Hippocampal formation (tissue), 2 donors: ENCODE measurements around the gene SEPTIN3.
"Not testable (repeated sequence)": the region's sequence is repeated elsewhere in the genome, so short reads cannot be mapped to it uniquely, and the experiment has no call there.

Experiments
- DNase-seq, 2 donors: peaks; one replicate each; lab custom pipeline; 2025; lab: John Stamatoyannopoulos, UW

The SEPTIN3 gene

DNA sequence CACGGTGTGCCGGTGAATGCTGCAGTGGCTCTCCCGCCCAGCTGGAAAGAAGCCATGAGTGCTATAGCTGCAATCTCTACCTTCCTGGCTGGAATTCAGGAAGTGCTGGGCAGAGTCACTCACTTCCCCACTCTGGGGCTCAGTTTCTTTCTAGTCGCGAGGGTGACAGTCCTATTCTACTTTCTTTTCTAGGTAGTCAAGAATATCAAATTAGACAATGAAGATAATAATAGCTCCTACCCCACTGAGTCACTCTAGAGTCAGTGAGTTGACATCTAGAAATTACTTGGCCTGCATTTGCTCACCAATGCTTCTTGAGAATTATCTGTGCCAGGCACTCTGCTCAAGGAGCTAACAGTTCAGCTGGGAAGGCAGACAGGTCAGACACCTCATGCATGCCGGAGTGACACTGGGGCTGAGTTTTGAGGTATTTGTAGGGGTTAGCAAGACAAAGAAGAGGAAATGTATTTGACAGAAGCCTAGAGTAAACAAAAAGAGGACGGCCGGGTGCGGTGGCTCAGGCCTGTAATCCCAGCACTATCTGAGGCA lies 25.5 kb upstream of the SEPTIN3 start:
- no peak for DNase-seq

DNA sequence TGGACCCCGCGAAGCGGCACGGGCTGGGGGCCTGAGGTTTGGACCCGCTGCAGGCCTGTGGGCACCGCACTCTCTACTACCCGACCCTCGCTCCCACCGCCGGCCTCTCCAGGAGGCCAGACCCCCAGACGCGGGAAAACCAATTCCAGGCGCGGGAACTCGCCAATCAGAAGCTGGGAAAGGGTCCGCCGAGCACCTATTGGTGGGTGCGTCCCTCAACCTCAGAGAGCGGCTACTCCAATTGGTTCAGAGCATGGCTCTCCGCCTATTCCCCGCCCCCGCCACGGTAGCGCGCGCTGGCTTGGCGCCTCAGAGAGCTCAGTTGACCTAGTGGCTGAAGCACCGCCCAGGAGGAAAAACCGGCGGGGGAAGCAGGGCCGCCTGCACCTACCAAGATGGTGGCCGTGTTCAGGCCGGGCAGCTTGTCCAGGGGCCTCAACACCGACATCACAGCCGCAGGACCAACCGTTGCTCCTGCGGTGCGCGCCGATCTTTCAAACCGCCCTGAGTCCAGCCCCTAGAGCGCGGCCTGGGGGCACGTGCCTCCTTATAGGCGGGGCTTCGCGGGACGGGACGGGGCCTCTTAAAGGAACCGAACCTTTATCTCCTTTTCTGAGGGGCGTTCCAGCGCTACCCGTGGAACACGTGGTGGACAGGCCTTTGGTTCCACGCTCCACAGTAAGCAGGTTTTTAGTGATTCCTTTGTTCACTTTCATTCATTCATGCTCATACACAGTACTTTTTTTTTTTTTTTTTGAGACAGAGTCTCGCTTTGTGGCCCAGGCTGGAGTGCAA lies 22.4 kb upstream of the SEPTIN3 start, which contains the start of gene CENPM:
CENPM (minus strand) TSS at position 524 of the 795 bp plus-strand sequence; CDS start at position 448, 76 bp downstream.
- peak; percentile 88 to 89 for DNase-seq

DNA sequence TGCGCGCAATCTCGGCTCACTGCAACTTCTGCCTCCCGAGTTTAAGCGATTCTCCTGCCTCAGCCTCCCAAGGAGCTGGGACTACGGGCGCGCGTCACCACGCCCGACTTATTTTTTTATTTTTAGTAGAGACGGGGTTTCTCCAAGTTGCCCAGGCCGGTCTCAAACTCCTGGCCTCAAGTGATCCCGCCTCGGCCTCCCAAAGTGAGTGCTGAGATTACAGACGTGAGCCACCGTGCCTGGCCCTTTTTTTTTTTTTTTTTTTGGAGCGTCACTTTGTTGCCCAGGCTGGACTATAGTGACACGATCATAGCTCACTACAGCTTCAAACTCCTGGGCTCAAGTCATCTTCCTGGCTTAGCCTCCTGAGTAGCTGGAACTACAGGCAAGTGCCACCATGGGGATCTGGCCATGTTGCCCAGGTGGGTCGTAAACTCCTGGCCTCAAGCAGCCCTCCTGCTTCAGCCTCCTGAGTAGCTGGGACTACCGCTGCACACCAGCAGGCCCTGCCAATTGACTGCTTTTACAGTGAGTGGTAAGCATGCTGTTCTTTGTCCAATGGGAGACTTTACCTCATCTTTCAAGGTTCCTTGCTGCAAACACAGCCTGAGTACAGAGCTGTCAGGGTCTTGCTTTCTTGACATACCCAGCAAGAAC lies 21.7 kb upstream of the SEPTIN3 start:
- DNase-seq: no peak

DNA sequence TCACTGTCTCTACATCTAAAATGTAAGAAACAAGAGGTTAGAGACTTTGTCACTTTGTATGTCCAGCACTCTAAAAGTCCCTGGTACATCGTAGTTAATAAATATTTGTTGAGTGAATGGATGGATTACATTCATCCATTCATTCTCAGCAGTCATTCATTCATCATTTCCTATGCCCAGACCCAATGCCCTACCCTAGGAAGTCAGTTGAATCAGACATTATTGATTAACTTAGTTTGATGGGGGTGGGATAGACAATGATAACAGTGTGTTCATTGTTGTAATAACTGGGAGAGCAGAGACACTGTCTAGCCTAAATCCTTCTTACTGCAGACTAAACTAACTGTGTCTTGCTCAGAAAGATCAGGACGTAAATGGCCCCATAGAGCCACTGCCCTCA lies 21.1 kb upstream of the SEPTIN3 start:
- DNase-seq: no peak

DNA sequence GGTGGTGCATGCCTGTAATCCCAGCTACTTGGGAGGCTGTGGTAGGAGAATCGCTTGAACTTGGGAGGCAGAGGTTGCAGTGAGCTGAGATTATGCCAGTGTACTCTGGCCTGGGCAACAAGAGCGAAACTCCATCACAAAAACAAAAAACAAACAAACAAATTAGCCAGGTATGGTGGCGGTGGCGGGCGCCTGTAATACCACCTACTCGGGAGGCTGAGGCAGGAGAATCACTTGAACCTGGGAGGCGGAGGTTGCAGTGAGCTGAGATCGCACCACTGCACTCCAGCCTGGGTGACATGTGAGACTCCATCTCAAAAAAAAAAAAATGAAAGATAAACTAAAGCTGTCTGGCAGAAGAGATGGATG lies 20.3 kb upstream of the SEPTIN3 start:
- DNase-seq: not testable (repeated sequence)

GRCh38 chr22:41949297-41949965 lies 19.8 kb upstream of the SEPTIN3 start:
- DNase-seq: no peak

GRCh38 chr22:41951898-41952474 lies 17.3 kb upstream of the SEPTIN3 start, which contains the start of gene SMIM45:
Gene SMIM45 (plus strand): TSS chr22:41952150.
- DNase-seq: peak; percentile 76 to 85

- DNase-seq: no peak
Observed at GRCh38 chr22:41952713-41953112, 16.5 kb upstream of the SEPTIN3 start.

- DNase-seq: no peak
Observed at GRCh38 chr22:41957941-41958556, 11.2 kb upstream of the SEPTIN3 start.

DNA sequence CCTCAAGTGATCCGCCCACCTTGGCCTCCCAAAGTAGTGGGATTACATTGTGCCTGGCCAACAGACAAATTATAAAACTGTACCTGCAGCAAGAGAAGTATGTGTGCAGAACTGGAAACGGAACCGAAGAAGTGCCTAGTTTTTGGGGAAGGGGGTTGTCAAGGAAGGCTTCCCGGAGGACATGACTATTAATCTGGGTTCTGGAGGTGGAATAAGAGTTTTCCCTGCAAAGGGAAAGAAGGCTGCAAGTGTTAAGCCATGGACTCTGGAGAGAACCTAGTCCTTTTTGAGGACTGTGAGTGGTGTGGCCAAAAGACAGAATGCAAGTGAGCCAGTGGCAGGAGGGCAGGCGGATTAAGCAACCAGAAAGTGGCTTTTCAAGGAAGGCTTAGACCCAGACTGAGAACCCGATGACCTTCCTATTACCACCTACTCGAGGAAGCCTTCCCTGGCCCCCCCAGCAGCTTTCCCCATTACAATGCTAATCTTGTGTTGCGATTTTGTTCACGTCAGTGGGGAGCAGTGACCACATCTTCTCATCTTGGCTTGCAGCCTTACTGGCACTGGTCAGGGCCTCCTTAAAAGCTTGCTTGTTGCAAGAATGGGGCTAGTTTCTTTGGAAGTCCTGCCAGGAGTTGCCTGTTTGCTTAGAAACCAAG lies 5.7 kb upstream of the SEPTIN3 start:
- DNase-seq: peak; percentile 36 to 59

DNA sequence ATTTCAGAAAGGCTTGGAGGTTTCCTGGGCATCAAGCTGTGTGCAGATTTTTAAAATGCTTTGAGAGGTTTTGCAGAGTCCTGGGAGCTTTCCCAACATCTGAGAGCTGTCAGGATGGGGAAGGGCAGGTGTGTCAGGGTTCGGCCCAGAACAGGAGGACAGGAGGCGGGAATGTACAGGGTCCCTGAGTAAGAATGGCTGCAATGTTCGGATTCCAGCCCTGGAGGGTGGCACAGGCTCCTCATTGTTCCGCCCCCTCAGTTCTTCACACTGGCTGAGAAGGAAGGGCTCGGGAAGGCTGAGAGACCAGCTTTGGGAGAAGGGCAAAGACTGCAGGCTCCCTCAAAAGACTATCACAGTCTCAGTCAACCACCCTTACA lies 5.1 kb upstream of the SEPTIN3 start:
- no peak for DNase-seq

- DNase-seq: no peak
Observed at GRCh38 chr22:41966225-41966606, 3.0 kb upstream of the SEPTIN3 start.

DNA sequence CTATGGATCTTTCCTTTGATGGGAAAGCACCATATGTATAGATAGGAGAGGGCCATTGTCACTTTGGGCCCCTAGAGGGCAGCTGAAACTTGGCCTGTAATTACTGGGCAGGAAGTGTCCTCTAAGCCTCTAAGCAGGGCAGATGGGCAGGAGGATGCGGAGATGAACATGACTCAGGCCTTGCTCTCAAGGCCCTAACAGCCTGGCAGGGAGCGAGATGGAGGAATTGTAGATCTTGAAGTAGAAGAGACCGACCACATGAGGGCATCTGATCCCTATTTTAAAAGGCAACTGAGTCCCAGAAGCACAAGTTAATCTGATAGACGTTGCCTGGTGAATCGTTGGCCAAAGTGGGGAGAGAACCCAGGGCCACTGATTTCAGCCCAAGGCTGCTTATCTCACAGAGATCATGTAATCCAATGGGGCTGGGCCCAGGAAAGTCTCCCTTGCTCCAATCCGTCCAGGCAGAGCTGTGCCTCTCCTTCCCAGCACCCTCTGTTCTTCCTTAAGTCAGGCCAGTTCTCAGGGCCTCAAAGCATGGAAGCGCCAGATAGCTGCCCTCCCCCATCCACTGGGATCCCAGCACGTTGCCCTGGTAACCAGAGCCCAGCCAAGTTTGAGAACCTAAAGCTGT lies 2.5 kb upstream of the SEPTIN3 start:
- DNase-seq: peak; percentile 38 to 65

DNA sequence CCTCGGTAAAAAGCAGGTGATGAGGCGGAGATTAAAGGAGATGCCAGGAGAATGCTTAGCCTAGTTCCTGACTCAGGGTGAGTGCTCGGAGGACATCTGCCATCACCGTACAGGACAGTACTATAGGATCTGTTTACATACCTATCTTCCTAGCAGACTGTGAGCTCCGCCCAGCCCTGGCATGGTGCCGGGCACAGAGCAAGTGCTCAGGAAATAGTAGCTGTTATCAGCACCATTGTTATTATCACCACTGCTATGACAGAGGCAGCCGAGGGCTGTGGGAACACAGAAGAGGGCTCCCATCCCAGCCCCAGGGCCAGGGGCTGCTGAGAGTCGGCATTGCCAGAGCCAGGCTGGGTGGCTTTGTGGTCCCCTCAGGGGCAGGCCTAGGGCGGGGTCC lies 642 bp upstream of the SEPTIN3 start:
- DNase-seq: no peak

DNA sequence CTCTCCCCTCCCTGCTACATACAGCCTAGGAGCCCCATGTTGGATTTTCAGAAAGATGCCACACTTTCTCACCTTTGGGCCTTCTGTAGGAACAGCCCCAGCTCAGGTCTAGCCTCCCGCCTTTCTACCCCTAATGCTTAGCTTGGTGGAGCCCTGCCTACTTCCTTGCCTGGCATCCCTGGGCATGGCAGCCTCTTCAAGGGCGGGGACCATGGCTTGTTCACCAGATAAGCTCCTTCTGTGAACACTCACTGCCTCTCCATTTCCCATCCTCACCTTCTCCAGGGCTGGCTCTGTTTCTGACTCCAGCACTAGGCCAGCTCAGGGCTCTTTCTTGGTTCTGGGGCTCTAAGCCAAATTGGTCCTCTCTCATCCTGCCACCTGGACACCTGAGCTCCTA lies 1.4 kb downstream of the SEPTIN3 start:
- DNase-seq: no peak

DNA sequence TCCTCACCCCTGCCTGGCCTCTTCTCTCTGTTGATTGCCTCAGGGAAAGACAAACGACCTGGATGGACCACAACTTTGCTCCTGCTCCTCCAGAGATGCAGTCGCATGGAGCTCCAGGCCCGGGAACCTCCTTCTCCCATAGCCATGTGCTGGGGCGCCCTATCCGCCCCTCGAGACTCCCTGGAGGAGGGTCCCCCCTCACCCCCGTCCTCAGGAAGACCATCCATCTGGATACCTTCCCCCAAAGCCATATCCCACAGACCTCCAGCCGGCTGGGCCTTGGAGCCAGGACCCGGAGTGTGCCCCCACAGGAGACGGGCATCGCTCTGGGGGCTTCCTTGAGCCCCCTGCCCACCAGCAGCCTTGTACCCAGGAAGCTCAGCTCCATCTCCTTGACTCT lies 2.2 kb downstream of the SEPTIN3 start:
- DNase-seq: no peak

DNA sequence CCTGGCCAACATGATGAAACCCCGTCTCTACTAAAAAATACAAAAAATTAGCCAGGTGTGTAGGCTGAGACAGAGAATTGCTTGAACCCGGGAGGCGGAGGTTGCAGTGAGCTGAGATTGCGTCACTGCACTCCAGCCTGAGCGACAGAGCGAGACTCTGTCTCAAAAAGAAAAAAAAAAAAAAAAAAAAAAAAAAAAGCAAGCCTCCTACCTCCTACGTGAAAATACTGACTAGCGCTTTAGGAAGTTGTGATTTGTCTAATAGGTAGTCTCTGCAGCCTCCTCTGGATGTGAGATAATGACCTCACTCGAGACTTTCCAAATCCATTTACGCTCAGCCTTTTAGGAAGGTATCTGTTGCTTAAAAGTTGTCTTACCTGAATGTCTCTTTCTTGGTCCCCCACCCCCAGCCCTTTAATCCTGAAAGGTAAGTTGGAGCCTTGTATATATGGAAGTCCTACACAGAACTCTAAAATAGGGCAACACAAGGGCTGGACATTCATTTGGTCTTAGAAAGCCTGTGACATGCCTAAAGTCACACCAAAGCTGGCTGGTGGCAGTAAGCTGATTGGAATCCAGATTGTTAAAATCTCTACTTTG lies 5.5 kb downstream of the SEPTIN3 start:
- no peak for DNase-seq

DNA sequence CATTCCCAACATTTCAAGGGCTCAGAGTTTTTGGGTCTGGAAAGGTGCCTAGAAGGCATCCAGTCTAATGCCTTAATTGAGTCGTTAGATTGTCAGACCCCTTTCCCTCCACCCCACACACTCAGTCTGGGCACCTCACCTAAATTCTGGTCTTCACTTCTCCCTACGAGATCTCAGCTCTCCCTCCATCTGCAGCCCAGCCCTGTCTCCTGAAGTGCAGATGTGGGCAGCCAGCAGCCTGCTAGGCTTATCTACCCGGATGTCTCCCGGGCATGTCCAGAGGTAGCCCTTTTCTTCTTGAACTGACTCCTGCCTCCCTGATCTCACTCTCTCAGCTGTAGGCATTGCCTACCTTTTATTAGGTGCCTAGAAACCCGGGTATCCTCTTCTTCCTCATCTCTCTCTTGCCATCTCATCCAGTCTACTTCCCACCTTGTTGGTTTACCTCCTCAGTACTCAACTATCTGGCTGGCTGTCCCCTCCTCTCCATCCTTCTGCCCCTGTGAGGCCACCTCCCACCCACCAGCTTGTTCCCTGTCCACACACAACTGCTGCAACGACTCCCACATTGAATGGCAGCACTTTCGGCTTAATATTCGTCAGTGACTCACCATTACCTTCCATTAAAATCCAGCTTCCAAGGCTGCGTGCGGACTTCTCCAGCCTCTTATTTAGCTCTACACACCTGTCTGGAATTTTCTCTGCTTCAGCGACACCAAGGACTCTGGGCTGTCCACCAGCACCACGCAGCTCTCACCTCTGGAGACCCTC lies 6.2 kb downstream of the SEPTIN3 start:
- no peak for DNase-seq

DNA sequence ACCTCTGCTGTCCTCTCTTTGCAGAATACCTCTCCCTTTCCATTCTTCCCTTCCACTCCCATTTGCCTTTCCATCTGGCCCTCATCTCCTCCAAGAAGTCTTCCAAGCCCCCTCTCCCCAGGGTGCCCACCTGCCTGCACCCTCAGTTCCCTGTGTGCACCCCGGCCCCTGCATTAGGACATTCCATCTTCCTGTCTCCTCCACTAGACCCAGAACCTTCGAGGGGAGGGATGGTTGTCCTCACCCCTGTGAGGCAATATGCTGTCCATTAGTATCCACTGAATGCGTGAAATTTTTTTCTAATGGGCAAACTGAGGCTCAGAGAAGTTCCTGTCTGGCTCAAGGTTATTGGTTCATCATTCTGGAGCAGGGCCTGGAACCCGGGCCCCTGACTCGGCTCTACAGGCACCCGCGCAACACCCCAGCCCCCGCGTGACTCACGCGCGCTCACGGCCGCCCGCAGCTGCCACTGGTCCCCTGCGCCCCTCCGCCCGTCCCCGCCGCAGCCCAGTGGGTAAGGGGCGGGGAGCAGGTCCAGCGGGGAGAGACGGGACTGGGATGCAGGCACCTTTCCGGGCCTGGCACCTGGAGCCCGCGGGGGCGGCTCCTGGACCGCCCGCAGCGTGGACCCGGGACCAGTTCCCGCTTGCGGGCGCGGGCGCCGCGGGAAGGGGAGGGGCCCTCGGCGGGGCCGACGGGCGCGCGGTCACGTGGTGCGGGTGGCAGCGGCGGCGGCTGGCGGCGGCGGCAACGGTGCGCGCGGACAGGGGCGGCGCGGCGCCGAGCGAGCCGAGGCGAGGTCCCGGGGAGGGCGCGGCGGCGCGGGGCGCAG lies 7.0 kb downstream of the SEPTIN3 start:
- peak; percentile 35 to 57 for DNase-seq
